Measurements from ENCODE around the gene CEP170. TPM values are rescaled to one million over a fixed set of nuclear protein-coding genes. Genes with fewer than 3 reads are reported as not detected.
"Not testable (repeated sequence)": the region's sequence is repeated elsewhere in the genome, so short reads cannot be mapped to it uniquely, and the experiment has no call there.

The CEP170 gene
- total RNA-seq, 1 donor from 2014 or later = 128 TPM

- no peak for DNase-seq (ENCODE audit: extremely low read depth, low read depth, low spot score)
Measured at GRCh38 chr1:243236604-243237252, 18.4 kb downstream of the CEP170 start.

GRCh38 chr1:243234978-243235647 lies 20.0 kb downstream of the CEP170 start:
- DNase-seq (ENCODE audit: extremely low read depth, low read depth, low spot score) = no peak

DNA sequence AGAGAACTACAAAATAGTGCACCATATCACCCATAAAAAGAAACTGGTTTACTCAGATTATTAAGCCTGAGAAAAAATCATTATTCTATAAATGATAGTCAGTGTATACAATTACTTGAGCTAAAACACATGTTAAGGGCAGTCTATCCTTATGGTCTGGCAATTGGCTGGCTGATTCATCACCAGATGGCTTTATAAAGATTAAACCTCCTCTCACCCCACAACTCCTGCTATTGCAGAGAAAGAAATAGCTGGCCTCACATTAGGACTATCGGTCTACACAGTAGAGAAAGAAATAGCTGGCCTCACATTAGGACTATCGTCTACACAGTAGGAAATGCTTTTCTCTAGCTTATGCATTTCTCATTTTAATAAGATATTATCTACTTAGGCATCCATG lies 21.2 kb downstream of the CEP170 start:
- no peak for DNase-seq (ENCODE audit: extremely low read depth, low read depth, low spot score)

DNA sequence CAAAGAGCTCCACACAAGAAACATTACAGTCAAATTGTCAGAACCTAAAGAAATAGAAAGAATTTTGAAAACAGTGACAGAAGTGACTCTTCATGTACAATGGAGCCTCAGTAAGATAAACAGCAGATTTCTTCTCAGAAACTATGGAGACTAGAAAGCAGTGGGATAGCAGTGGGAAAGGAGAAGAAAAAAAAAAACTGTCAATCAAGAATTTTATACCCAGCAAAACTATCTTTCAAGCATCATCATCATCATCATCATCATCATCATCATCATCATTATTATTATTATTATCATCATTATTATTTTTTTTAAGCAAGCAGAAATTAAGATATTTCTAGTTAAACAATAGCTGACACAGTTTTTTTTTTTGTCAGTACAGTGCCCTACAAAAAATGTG lies 24.2 kb downstream of the CEP170 start:
- no peak for DNase-seq (ENCODE audit: extremely low read depth, low read depth, low spot score)

DNA sequence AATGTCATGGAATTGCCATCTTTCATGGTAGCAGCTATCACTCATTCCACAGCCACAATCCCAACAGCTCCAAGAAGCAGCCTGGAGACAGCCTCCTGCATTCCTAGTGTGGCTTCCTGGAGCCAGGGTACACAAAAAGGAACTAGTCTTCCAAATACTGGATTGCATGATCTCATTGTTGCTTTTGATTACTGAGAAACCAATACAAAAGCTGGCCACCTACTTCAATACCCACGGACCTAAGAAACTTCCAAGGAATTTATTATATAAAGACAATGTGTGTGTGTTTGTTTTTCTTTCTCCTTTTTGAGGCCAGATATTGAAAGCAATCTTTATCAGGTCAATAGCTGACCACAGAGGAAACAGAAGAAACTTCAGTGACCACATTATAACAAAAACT lies 25.6 kb downstream of the CEP170 start:
- DNase-seq (ENCODE audit: extremely low read depth, low read depth, low spot score) = no peak

GRCh38 chr1:243227622-243228021 lies 27.5 kb downstream of the CEP170 start:
- DNase-seq (ENCODE audit: extremely low read depth, low read depth, low spot score) = no peak

DNA sequence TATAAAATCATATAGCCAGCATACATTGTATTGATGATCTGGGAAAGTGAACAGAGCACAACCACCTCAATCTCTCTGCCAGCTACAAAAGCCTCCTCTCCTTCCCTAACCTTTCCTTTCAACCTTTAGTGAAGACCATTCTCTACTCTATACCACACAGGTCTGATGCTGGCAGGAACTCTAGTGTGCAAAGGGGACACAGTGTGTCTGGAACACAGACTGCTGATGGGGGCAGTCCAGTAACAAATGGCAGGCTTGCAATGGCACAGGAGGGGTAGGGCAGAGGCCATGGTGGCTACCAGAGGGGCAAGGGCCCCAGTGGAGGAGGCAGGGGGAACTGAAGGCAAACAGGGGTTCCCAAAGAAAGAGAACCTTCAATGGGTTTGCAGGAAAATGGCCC lies 37.0 kb downstream of the CEP170 start:
- no peak for DNase-seq (ENCODE audit: extremely low read depth, low read depth, low spot score)

DNA sequence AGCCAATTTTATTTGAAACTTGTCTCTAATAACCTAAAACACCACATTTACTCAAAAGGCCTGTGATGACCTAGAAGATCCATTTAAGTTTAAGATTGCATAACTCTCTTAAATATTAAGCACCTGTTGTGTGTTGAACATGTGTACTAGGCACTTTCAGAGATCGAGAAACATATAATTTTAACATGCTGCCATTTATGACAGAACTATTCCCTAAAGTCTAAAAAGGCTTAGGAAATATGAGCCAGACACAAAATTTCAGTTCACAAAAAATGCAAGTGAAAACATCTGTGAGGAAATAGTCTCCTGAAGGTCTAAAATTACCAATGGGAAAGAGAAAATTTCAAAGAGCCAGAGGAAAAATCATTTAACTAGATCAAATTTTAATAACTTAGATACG lies 37.7 kb downstream of the CEP170 start:
- no peak for DNase-seq (ENCODE audit: extremely low read depth, low read depth, low spot score)

DNA sequence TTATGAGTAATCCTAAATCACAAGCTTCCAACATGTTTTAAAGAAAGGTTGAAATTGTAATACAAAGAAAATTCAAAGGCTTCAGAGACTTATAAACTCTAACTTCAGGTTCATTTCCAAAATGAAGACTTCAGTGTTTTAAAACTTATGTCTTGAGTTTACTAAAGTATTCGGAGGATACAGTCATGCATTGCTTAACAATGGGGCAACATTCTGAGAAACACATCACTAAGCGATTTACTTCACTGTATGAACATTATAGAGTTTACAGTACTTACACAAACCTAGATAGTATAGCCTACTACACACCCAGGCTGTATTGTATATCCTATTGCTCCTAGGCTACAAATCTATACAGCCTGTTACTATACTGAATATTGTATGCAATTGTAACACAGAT lies 38.3 kb downstream of the CEP170 start:
- DNase-seq (ENCODE audit: extremely low read depth, low read depth, low spot score) = no peak

DNA sequence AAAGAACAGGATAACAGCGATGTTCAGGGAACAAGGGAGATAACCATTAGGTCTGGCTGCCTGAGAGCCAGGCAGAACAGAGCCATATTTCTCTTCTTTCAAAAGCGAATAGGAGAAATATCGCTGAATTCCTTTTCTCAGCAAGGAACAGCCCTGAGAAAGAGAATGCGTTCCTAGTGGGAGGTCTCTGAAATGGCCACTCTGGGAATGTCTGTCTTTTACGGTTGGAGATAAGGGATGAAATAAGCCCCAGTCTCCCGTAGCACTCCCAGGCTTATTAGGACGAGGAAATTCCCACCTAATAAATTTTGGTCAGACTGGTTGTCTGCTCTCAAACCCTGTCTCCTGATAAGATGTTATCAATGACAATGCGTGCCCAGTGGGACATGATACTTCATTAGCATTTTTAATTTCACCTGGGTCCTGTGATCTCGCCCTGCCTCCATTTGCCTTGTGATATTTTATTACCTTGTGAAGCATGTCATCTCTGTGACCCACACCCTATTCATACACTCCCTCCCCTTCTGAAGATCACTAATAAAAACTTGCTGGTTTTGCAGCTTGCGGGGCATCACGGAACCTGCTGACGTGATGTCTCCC lies 39.7 kb downstream of the CEP170 start:
- DNase-seq (ENCODE audit: extremely low read depth, low read depth, low spot score) = not testable (repeated sequence)

DNA sequence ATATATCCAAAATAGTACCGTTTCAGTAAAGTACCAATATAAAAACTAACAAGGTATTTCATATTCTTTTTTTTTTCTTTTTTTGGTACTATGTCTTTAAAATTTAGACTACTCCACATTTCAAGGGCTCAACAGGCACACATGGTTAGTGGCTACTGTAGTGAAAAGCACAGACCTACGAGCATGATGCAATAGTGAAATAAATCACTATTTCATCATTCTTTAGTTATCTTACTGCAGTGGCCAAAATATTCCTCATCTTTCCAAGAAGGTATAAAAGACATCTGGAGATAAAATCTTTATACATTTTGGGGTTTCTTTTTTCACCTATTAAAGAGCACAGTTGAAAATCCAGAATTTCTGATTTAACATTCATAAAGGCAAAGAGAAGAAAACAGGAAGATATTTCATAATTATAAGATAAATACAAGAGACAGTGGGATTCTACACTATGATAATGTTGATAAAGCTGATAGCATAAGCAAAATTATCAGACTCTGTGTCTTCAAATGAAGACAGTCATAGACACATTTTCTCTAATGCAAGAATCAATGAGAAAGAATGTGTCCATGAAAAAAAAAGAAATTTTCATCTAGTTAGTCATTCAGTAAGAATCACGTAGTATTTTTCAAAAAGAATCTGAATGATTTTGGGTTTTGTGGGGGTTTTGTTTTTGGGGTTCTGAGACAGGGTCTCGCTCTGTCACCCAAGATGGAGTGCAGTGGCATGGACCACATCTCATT lies 41.9 kb downstream of the CEP170 start:
- no peak for DNase-seq (ENCODE audit: extremely low read depth, low read depth, low spot score)

DNA sequence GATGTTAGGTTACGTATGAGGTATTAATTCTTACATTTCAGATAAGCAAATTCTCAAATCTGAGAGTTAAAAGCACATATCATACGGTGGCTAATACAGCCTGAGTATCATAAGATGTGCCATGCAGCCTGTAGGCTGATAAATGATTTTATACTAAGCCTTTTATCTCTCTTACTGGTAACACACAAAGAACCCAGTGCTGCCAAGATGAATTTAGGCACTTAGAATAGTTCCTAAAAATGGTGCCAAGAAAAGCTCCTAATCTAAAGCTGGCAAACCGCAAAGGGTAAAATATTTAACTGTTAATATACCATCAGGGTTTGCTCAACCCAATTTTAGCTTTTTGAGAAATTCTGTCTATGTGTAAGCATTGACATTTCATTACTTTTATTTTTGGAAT lies 43.1 kb downstream of the CEP170 start:
- DNase-seq (ENCODE audit: extremely low read depth, low read depth, low spot score) = not testable (repeated sequence)

DNA sequence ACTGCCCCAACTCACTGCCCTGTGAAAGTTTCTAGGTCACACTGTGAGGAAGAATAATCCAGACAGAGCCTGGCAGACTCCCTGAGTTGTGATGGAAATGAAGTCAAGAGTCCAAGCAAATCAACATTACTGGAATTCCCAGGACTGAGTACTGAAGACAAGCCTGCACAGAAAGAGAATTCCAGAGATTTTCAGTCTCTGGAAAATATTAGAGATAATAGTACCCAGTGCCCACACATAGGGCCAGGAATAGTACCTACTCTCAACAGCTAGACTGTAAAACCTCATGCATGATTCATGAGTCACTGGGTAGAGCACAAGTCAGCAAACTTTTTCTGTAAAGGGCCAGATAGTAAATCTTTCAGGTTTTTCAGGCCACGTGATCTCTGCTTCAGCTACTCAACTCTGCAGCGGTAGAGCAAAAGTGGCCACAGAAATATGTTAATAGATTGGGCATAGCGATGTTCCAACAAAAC lies 50.0 kb downstream of the CEP170 start:
- DNase-seq (ENCODE audit: extremely low read depth, low read depth, low spot score) = not testable (repeated sequence)

DNA sequence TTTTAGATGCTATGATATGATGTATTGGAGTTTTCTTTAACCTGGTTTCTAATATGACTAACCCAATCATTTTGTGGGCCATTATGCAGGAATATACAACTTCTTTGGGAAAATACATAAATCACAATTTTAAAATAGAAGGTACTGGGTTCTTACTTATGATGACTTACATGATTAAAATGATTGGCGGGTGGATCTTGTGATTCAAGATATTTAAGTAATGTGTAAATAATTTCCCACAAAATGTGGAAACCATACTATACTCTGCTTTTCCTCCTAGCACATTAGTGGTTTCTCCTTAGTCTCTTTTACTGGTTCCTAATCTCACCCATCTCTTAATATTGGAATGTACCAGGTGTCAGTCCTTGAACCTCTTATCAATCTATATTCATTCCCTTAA lies 50.7 kb downstream of the CEP170 start:
- not testable (repeated sequence) for DNase-seq (ENCODE audit: extremely low read depth, low read depth, low spot score)

- DNase-seq (ENCODE audit: extremely low read depth, low read depth, low spot score) = not testable (repeated sequence)
Measured at GRCh38 chr1:243203196-243203595, 51.9 kb downstream of the CEP170 start.

- DNase-seq (ENCODE audit: extremely low read depth, low read depth, low spot score) = not testable (repeated sequence)
Measured at GRCh38 chr1:243201316-243201715, 53.8 kb downstream of the CEP170 start.

GRCh38 chr1:243197524-243197923 lies 57.6 kb downstream of the CEP170 start:
- not testable (repeated sequence) for DNase-seq (ENCODE audit: extremely low read depth, low read depth, low spot score)

- not testable (repeated sequence) for DNase-seq (ENCODE audit: extremely low read depth, low read depth, low spot score)
Measured at GRCh38 chr1:243193330-243193729, 61.8 kb downstream of the CEP170 start.

DNA sequence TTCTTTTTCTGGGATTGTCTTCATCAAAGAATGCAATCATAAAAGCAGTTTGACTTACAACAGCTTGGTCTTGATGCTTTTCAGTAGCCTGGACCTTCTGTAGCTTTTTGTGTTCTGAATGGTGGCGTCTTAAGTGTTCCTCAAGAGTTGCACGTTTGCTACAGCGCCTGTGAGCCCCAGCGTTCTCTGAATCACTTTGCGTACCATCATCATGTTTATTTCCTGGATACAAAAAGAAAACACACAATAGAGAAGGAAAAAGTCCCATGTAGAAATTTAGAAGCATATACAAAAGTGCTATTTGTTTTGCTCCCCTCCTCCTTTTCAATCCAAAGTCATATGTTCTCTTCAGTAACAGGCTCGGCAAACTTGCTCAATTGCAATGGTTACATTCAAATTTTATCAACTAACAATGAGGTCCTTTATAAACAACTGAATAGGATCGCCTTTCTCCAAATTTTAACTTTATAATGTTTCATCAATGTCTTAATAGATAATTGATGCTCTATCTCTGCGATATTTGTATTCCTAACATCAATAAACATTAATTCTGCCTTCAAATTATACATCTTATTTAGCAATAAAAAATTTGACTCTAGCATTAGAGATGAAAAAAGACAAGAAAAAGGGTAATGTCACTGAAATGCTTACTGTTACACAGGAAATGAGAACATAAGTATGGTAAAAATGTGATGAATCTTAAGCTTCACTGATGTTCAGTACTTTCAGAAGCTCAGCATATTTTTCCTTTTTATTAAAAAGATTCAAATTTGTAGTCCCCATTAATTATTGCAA lies 68.7 kb downstream of the CEP170 start:
- DNase-seq (ENCODE audit: extremely low read depth, low read depth, low spot score) = not testable (repeated sequence)

- DNase-seq (ENCODE audit: extremely low read depth, low read depth, low spot score) = not testable (repeated sequence)
Measured at GRCh38 chr1:243184787-243185186, 70.3 kb downstream of the CEP170 start.
